ENCODE results near the gene CD40.
A peak's percentile ranks its signal among the peaks of the same experiment; 100 is the strongest.

Gene CD40

DNA sequence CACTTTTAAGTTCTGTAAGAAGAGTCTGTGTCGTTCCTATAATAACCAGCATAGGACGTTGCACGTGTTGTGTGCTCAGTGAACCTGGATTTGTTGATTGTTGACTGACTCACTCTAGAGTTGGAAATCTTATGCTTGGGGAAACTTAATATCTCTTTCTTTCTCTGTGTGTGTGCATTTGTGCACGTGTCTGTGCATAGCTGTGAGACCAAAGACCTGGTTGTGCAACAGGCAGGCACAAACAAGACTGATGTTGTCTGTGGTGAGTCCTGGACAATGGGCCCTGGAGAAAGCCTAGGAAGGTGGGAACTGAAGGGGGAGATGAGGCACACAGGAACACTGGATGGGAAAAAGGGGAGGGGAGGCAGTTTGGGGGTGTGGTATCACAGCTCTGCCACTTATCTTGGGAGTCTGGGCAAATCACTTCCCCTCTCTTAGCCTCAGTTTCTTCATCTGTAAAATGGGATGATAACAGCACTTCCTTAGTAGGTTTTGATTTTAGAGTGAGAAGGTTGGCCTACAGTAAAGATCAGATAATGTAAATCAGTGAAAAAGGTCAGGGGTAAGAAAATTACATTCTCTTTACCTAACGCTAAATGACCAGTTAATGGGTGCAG lies 8.4 kb downstream of the CD40 start:
- Histone ChIP-seq H2AFZ (no peak overlapping the region), H3K4me2 (ENCODE audit: low read length) (no peak overlapping the region), H3K9ac (no peak overlapping the region), H3K27ac (no peak overlapping the region), H3K4me3 (ENCODE audit: low read depth, low read length) (no peak overlapping the region), H3K27me3 (ENCODE audit: control insufficient read depth, insufficient read depth, low read length) (no peaks in the 10 kb centered on the region), H3K36me3 (ENCODE audit: control insufficient read depth, insufficient read depth, low read length) (no peaks in the 10 kb centered on the region), H3K4me1 (peaks cover 24% of the 10 kb centered on the region), H3K79me2 (peaks cover 4% of the 10 kb centered on the region), H3K9me3 (ENCODE audit: control insufficient read depth, low read length) (no peaks in the 10 kb centered on the region)
- TF ChIP-seq, protein P1, sequence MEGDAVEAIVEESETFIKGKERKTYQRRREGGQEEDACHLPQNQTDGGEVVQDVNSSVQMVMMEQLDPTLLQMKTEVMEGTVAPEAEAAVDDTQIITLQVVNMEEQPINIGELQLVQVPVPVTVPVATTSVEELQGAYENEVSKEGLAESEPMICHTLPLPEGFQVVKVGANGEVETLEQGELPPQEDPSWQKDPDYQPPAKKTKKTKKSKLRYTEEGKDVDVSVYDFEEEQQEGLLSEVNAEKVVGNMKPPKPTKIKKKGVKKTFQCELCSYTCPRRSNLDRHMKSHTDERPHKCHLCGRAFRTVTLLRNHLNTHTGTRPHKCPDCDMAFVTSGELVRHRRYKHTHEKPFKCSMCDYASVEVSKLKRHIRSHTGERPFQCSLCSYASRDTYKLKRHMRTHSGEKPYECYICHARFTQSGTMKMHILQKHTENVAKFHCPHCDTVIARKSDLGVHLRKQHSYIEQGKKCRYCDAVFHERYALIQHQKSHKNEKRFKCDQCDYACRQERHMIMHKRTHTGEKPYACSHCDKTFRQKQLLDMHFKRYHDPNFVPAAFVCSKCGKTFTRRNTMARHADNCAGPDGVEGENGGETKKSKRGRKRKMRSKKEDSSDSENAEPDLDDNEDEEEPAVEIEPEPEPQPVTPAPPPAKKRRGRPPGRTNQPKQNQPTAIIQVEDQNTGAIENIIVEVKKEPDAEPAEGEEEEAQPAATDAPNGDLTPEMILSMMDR (IDR thresholded peaks at IDR 0.05): no peak

DNA sequence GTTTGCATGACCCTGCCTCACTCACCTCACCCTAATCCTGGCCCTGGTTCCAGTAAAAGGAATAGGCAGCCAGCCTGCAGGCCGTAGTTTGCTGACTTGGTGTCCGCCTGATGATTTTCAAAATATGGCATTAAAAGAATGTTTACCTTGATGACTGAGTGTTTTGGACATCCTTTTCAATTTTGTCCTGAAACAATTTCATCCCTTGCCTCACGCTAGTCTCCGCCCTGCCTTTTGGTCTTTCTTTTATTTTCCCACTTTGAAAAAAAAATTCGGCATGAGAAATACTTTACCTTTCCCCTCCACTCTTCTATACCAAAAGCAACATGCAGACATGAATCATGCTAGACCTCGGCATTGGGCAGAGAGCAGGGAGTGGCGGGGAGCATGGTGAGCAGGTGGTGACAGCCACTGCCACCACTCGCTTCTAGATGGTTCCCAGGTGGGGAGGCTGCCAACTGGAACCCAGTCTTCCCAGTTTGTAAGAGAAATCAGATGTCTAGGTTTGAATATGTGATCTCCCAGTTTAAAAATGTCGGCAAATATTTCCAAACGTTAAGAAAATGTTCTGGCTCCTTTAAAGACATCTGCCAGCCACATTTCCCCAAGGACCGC lies 9.4 kb downstream of the CD40 start:
- H3K4me1 ChIP-seq: peaks cover 22% of the 10 kb centered on the region
- no peak overlapping the region for H3K4me3 ChIP-seq (ENCODE audit: low read depth, low read length)
- H3K79me2 ChIP-seq: peaks cover 4% of the 10 kb centered on the region
- no peaks in the 10 kb centered on the region for H3K27me3 ChIP-seq (ENCODE audit: control insufficient read depth, insufficient read depth, low read length)
- H3K9me3 ChIP-seq (ENCODE audit: control insufficient read depth, low read length): no peaks in the 10 kb centered on the region
- H3K36me3 ChIP-seq (ENCODE audit: control insufficient read depth, insufficient read depth, low read length): no peaks in the 10 kb centered on the region
- no peak overlapping the region for H3K9ac ChIP-seq
- TF ChIP-seq, protein P1 (IDR thresholded peaks at IDR 0.05): no peak
- no peak overlapping the region for H3K27ac ChIP-seq
- no peak overlapping the region for H3K4me2 ChIP-seq (ENCODE audit: low read length)
- H2AFZ ChIP-seq: no peak overlapping the region

DNA sequence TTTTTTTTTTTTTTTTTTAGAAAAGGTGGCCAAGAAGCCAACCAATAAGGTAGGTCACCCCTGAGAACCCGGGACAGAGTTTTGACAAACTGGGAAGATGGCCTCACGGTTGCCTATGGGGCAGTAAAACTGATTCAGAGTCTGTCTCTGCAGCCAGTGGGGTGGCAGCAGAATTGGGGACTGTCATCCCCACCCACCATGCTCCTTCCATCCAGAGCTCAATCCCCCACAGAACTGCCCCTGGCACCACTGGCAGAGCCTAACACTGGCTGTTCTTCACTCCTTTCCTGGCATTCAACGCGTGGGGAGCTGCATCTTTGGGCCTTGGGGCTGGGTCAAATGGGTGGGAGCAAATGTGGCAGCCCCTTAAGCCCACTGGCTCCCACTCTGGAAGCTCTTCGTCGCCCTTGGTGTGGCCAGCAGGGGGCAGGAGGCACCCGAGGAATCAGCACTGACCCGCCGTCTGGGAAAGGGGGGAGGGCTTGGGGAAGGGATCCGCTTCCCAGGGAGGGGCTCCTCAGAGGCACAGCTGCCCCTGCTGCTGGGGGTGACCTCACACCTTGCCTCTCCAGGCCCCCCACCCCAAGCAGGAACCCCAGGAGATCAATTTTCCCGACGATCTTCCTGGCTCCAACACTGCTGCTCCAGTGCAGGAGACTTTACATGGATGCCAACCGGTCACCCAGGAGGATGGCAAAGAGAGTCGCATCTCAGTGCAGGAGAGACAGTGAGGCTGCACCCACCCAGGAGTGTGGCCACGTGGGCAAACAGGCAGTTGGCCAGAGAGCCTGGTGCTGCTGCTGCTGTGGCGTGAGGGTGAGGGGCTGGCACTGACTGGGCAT lies 10.4 kb downstream of the CD40 start:
- H2AFZ ChIP-seq: no peak overlapping the region
- no peaks in the 10 kb centered on the region for H3K27me3 ChIP-seq (ENCODE audit: control insufficient read depth, insufficient read depth, low read length)
- no peak overlapping the region for H3K4me3 ChIP-seq (ENCODE audit: low read depth, low read length)
- H3K9ac ChIP-seq: no peak overlapping the region
- peaks cover 14% of the 10 kb centered on the region for H3K4me1 ChIP-seq
- H3K27ac ChIP-seq: no peak overlapping the region
- H3K9me3 ChIP-seq (ENCODE audit: control insufficient read depth, low read length): no peaks in the 10 kb centered on the region
- no peak overlapping the region for H3K4me2 ChIP-seq (ENCODE audit: low read length)
- peaks cover 4% of the 10 kb centered on the region for H3K79me2 ChIP-seq
- H3K36me3 ChIP-seq (ENCODE audit: control insufficient read depth, insufficient read depth, low read length): no peaks in the 10 kb centered on the region
- TF ChIP-seq, protein P1 (IDR thresholded peaks at IDR 0.05): peak; percentile 68

DNA sequence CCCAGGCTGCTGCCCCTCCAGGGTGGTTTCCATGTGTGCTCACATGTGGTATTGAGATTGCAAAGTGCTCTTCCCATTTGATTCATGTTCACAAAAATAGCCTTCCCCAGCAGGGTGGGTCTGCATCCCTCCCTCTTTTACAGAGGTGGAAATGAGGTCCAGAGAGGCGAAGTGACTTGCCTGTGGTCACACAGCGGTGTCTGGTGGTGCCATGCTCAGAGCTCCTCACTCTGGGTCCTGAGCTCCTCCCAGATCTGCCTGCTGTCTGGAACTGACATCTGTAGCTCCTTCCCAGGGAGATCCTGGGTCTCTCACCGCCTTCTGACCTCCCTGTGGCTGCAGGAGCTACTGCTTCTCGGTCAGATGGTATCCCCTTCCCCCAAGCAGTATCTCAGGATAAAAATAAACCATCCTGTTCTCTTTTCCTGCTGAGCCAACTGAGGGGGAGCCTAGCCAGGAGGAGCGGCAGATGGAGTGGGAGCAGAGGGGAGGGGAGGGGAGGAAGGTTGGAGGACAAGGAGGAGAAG lies 11.9 kb downstream of the CD40 start:
- Histone ChIP-seq H2AFZ (no peak overlapping the region), H3K27me3 (ENCODE audit: control insufficient read depth, insufficient read depth, low read length) (no peaks in the 10 kb centered on the region), H3K4me3 (ENCODE audit: low read depth, low read length) (no peak overlapping the region), H3K4me2 (ENCODE audit: low read length) (no peak overlapping the region), H3K27ac (no peak overlapping the region), H3K36me3 (ENCODE audit: control insufficient read depth, insufficient read depth, low read length) (no peaks in the 10 kb centered on the region), H3K9ac (no peak overlapping the region), H3K9me3 (ENCODE audit: control insufficient read depth, low read length) (no peaks in the 10 kb centered on the region), H3K4me1 (peaks cover 14% of the 10 kb centered on the region), H3K79me2 (peaks cover 2% of the 10 kb centered on the region)
- TF ChIP-seq, protein P1 (IDR thresholded peaks at IDR 0.05): no peak

All from parathyroid adenoma (tissue), 2 donors.